ENCODE data around the gene RNF214.

The RNF214 gene

DNA sequence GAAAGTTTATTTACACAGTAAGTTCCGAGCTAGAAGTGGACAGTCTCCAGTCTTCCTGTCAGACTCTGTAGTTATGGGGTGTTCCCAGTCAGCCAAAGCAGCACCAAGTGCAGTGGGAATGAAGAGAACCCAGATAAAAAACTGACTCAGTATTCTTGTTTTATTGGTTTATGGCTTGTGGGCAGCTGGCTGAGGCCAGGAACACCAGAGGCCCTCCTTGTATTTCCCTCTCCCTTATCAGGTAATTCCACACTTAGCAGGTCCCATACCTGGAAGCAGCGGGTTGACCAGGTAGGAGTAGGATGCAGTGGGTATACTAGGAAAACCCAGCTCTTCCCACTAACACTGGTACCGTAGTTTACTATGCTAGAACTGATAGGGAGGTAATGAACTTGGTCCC, 55.2 kb downstream of the RNF214 start:
- no peaks in the 10 kb centered on the region for H3K9me3 ChIP-seq (ENCODE audit: control insufficient read depth, insufficient read depth, low read length)
- H3K36me3 ChIP-seq (ENCODE audit: insufficient read depth, low read length), result peaks cover 10% of the 10 kb centered on the region
- no peak overlapping the region for H3K9ac ChIP-seq (ENCODE audit: low read depth, low read length)
- no peaks in the 10 kb centered on the region for H3K4me1 ChIP-seq (ENCODE audit: insufficient read depth, low read length)

DNA sequence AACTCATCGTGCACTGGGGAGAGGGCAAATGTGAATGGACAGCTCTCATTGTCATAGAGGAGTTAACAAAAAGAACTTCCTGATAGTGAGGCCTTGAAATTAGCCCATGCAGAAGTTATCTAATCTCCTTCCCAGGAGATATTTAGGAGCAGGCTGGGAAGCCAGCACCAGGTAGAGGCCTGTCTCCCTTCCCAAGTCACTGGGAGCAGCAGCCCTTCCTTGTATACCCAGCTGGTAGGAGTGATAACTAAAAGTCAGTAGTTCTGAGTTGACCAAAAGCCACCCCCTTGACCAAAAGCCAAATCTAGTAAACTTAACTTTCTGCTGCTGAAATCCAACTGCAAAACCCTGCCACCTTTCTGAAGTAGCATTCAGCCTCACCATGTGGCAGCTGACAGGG, 57.3 kb downstream of the RNF214 start:
- H3K36me3 ChIP-seq (ENCODE audit: insufficient read depth, low read length), result peaks cover 13% of the 10 kb centered on the region
- H3K4me1 ChIP-seq (ENCODE audit: insufficient read depth, low read length), result no peaks in the 10 kb centered on the region
- H3K9me3 ChIP-seq (ENCODE audit: control insufficient read depth, insufficient read depth, low read length), result no peaks in the 10 kb centered on the region
- no peak overlapping the region for H3K9ac ChIP-seq (ENCODE audit: low read depth, low read length)

DNA sequence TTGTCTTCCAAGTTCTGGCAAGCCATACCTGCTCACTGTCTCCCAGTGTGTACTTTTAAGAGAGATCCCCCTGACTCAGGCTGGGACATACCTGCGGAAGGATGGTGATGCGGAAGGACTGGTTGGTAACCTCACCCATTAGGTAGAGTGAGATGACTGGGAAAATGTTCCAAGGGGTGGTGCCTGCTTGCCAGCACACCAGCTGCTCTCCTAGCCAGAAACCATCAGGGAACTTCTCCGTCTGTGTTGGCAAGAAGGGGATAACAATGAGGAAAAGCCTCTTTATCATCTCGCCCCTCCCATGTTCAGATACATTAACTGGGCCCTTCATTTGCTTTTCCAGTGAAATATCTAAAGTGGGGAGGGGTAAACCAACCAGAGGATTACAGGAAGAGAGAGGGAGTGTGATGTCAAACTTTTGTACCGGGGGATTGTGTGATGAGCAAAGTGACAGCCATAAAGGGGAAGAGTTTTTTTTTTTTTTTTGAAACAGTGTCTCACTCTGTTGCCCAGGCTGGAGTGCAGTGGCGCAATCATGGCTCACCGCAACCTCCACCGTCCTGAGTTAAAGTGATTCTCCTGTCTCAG, 58.4 kb downstream of the RNF214 start, which contains the start of gene BACE1-AS:
TSS of gene BACE1-AS (plus strand) at position 538 of the 588 bp plus-strand sequence.
- H3K9me3 ChIP-seq (ENCODE audit: control insufficient read depth, insufficient read depth, low read length), result no peaks in the 10 kb centered on the region
- peaks cover 13% of the 10 kb centered on the region for H3K36me3 ChIP-seq (ENCODE audit: insufficient read depth, low read length)
- H3K9ac ChIP-seq (ENCODE audit: low read depth, low read length), result no peak within 1 kb of the TSS
- H3K4me1 ChIP-seq (ENCODE audit: insufficient read depth, low read length), result no peaks in the 10 kb centered on the region

DNA sequence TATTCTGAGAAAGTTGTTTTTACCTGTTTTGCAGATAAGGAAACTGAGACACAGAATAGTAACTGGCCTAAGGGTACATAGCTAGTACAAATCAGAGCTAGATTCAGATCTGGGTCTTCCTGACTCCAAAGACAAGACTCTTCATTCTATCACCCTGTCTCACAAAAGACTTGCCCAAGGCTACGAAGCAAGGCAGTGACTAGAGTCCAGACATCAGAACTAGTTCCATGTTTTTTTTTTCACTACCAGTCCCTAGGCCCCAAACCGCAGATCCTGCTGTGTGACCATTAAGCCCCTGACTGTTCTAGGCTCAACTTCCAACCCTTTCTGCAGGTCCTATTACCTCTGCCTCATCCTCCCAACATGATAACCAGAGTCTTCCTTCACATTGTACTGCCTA, 60.1 kb downstream of the RNF214 start:
- H3K9ac ChIP-seq (ENCODE audit: low read depth, low read length), result no peak overlapping the region
- no peaks in the 10 kb centered on the region for H3K9me3 ChIP-seq (ENCODE audit: control insufficient read depth, insufficient read depth, low read length)
- H3K36me3 ChIP-seq (ENCODE audit: insufficient read depth, low read length), result peaks cover 13% of the 10 kb centered on the region
- no peaks in the 10 kb centered on the region for H3K4me1 ChIP-seq (ENCODE audit: insufficient read depth, low read length)

DNA sequence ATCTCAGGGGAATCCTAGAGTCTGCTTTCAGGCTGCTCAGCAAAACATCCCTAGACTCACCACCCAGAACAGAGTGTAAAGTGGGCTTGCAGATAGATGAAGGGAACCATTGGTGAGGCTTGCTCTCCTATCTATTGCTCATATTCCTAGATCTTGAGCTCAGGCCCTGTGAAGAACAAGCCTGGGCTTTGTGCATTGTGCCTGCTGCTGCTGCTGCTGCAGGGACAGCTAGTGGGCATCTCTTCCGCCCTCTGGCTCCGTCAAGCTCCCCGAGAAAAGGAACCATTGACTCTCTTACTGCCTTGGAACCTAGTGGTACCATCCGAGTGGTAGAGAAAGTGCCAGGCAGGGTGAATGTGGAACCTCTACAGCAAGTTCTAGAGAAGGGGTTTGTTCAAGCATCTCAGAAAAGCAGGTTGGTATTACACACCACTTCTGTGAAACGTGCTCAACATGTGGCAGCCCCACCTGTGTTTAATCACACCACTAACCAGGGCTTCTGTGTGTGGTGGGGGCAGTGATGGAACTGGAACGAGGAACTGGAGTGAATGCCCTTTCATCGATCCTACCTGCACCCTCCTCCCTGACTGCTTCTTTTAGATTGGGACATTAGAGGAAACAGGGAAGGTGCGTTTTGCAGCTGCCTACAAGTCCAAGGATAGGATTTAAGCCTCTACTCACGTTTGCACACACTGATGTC, 63.1 kb downstream of the RNF214 start:
- peaks cover 7% of the 10 kb centered on the region for H3K36me3 ChIP-seq (ENCODE audit: insufficient read depth, low read length)

DNA sequence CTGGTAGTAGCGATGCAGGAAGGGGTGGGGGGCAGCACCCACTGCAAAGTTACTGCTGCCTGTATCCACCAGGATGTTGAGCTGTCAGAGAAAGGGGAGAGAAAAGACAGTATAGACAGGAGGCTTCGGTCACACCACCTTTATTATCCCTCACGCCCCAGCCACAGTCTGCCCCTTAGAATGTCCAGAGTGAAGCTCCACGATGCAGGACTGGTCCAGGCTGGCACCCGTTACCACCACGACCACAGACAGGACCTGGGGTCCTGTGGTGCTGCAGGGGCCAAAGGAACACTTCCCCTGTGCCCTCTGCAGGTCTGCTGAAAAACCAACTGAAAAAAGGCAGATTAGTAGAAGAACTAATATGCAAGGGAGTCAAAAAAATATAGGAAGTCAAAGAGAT, 64.4 kb downstream of the RNF214 start:
- H3K36me3 ChIP-seq (ENCODE audit: insufficient read depth, low read length), result peaks cover 3% of the 10 kb centered on the region; the same call in 1 of the 2 replicates
- H3K4me1 ChIP-seq (ENCODE audit: insufficient read depth, low read length), result peaks cover 20% of the 10 kb centered on the region

More for the DNA sequence above, 63.1 kb downstream of the RNF214 start:
- Histone ChIP-seq H3K9ac (ENCODE audit: low read depth, low read length) (no peak overlapping the region), H3K9me3 (ENCODE audit: control insufficient read depth, insufficient read depth, low read length) (no peaks in the 10 kb centered on the region), H3K4me1 (ENCODE audit: insufficient read depth, low read length) (peaks cover 15% of the 10 kb centered on the region)

DNA sequence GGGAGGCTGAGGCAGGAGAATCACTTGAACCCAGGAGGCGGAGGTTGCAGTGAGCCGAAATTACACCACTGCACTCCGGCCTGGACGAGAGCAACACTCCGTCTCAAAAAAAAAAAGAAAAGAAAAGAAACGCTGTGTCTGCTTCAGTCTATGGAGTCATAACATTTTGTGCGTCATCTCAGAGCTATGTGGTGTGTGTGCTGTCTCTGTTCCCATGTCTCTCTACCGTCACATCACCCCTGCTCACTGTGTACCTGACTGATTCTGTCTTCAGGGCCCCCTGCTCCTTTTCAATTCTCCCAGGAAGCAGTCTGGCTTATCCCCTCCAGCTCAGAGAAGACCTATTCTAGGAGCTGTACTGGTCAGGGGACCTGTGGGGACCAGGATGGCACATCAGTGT, 65.7 kb downstream of the RNF214 start:
- peaks cover 3% of the 10 kb centered on the region; the same call in 1 of the 2 replicates for H3K36me3 ChIP-seq (ENCODE audit: insufficient read depth, low read length)
- H3K9ac ChIP-seq (ENCODE audit: low read depth, low read length), result no peak overlapping the region
- no peaks in the 10 kb centered on the region for H3K9me3 ChIP-seq (ENCODE audit: control insufficient read depth, insufficient read depth, low read length)
- H3K4me1 ChIP-seq (ENCODE audit: insufficient read depth, low read length), result peaks cover 24% of the 10 kb centered on the region

More for the DNA sequence above, 64.4 kb downstream of the RNF214 start:
- no peaks in the 10 kb centered on the region for H3K9me3 ChIP-seq (ENCODE audit: control insufficient read depth, insufficient read depth, low read length)
- no peak overlapping the region for H3K9ac ChIP-seq (ENCODE audit: low read depth, low read length)

DNA sequence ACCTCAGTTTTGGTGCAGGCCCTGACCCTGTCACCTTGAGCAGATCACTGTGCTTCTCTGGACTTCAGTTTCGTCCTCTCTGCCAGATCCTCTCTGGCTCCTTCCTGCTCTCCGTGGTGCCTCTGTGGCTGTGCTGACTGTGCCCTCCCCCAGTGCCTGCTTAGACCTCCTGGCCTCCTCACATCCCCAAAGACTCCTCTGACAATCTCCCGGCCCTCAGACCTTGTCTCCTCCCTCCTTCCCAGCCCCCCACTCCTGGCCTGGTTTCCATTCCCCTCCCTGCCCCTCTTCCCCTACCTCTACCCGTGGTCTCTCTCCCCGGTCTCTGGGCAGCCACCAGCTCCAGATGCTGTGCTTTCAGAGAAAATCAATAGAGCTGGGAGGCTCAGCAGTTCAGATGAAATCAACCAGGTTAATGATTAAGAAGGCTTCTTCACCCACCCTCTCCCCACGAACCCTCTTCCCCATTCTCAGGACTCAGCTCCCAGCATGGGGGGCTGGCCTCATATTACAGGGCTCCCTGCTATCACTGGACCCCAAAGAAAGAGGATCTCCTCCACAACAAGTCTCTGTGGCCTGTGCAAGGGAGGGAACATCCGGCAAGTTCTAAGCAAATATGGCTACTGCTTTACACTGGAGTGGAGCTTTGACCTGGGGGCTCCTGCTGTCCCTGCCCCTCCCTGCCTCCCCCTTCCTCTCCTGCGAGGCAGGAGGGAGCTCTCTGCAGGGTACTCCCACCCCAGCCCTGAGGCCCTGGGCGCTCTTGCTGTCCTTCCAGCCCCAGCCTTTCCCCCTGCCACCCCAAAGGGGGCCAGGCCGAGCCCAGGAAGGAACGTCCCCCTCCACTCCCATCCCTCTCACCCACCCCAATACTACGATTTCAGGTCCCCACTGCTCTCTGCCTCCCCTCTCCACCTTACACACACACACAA, 67.1 kb downstream of the RNF214 start:
- Histone ChIP-seq H3K9ac (ENCODE audit: low read depth, low read length) (peak overlapping the region; percentile 34; the same call in 1 of the 2 replicates), H3K36me3 (ENCODE audit: insufficient read depth, low read length) (no peaks in the 10 kb centered on the region), H3K9me3 (ENCODE audit: control insufficient read depth, insufficient read depth, low read length) (no peaks in the 10 kb centered on the region), H3K4me1 (ENCODE audit: insufficient read depth, low read length) (peaks cover 38% of the 10 kb centered on the region)

DNA sequence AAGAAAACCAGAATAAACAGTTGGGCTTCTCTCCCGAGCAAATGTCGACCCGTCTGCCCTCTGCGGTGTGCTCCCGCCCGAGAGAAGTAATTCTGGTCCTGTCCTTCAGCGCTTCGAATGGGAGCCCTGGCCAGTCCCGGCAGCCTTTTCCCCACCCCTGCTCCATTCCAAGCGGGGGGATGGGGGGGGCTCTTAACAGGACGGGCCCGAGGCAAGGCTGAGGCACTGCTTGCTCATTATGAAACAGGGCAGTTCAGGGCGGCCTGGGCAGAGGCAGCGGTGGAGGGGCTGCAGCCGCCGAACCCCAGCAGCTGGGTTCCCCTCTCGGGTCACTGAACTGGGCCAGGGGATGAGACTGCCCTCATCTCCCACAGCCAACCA, 67.8 kb downstream of the RNF214 start:
- Histone ChIP-seq H3K9me3 (ENCODE audit: control insufficient read depth, insufficient read depth, low read length) (no peaks in the 10 kb centered on the region), H3K9ac (ENCODE audit: low read depth, low read length) (peak overlapping the region; percentile 34; the same call in 1 of the 2 replicates), H3K36me3 (ENCODE audit: insufficient read depth, low read length) (no peaks in the 10 kb centered on the region), H3K4me1 (ENCODE audit: insufficient read depth, low read length) (peaks cover 44% of the 10 kb centered on the region)

DNA sequence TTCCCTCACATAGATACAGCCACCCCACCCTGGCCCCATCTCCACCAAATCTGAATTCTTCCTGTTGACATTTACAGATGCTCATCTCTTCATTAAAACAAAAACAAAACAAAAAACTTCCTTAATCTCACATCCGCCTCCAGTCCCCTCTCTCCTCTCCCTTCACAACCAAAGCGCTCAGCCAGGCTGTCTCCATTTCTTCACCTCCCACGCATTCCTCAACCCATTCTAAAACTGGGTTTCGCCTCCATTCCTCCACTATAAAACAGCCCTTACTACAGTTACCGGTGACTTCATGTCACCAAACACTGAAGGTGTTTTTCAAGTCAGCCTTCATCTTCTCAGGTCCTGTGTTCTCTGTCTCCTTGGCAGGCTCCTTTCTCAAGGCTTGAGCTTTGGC, 68.3 kb downstream of the RNF214 start:
- no peaks in the 10 kb centered on the region for H3K9me3 ChIP-seq (ENCODE audit: control insufficient read depth, insufficient read depth, low read length)
- peaks cover 44% of the 10 kb centered on the region for H3K4me1 ChIP-seq (ENCODE audit: insufficient read depth, low read length)
- H3K9ac ChIP-seq (ENCODE audit: low read depth, low read length), result peak overlapping the region; percentile 34; the same call in 1 of the 2 replicates
- H3K36me3 ChIP-seq (ENCODE audit: insufficient read depth, low read length), result no peaks in the 10 kb centered on the region

DNA sequence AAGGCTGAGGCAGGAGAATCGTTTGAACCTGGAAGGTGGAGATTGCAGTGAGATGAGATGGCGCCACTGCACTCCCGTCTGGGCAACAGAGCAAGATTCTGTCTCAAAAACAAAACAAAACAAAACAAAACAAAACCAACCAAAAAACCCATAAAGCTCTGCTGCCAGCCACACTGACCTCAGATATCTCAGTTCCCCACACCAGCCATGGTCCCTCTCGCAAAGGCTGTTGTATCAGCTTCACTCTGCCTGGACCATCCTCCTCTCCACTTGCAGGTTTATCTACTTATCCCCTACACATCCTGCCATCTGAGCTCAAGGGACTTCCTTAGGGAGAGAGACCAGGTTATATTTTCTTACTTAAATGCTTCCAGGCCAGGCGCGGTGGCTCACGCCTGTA, 69.8 kb downstream of the RNF214 start:
- Histone ChIP-seq H3K4me1 (ENCODE audit: insufficient read depth, low read length) (peaks cover 44% of the 10 kb centered on the region), H3K9ac (ENCODE audit: low read depth, low read length) (no peak overlapping the region), H3K36me3 (ENCODE audit: insufficient read depth, low read length) (no peaks in the 10 kb centered on the region), H3K9me3 (ENCODE audit: control insufficient read depth, insufficient read depth, low read length) (no peaks in the 10 kb centered on the region)

DNA sequence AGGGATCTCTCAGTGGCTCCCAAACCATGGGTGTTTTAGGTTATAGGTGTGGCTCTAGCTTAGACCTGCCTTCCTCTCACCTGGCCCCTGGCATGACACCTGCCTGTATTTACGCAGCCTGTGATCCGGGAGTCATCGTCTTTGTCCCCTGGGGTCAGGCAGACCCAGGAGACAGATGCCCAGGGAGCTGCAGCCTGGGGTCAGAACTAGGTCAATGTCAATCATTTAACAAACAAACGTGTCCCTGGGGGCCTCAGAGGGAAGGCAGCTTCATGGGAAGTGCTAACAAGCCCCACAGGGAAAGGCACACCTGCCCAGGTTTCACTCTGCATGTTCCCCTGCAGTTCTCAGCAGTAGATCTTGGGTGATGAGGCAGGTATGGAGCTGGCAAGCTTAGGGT, 70.6 kb downstream of the RNF214 start:
- Histone ChIP-seq H3K9ac (ENCODE audit: low read depth, low read length) (no peak overlapping the region), H3K36me3 (ENCODE audit: insufficient read depth, low read length) (no peaks in the 10 kb centered on the region)

DNA sequence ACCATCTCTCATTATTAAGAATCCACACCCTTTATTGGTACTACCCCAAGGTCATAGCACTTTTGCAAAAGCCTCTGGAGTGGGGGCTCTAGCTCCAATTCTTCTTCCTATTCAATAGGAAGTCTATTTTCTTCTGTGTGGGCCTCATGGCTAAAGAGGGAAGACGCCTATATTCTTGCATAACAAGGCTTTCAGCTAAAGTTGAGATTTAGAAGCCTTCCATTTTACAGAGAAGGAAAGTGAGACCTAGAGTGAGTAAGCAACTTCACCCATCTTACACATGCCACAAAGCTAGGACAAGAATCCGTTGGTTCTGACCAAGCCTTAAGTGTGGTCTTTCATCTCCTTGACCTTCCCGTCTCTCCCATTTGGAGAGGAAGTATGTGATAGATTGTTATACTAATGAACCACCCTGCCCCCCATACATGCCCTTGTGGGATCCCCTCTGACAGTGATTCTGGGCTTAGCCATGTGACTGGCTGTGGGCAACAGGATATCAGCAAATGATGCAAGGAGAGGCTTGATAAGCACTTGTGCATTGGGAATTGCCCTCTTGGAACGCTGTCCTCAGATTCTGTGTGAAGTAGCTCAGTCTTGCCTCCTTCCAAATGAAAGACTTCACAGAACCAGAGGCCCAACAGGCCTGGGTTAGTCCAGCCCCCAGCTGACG, 71.3 kb downstream of the RNF214 start:
- Histone ChIP-seq H3K4me1 (ENCODE audit: insufficient read depth, low read length) (peaks cover 44% of the 10 kb centered on the region), H3K9me3 (ENCODE audit: control insufficient read depth, insufficient read depth, low read length) (no peaks in the 10 kb centered on the region), H3K36me3 (ENCODE audit: insufficient read depth, low read length) (no peaks in the 10 kb centered on the region), H3K9ac (ENCODE audit: low read depth, low read length) (no peak overlapping the region)

More for the DNA sequence above, 70.6 kb downstream of the RNF214 start:
- Histone ChIP-seq H3K9me3 (ENCODE audit: control insufficient read depth, insufficient read depth, low read length) (no peaks in the 10 kb centered on the region), H3K4me1 (ENCODE audit: insufficient read depth, low read length) (peaks cover 44% of the 10 kb centered on the region)

DNA sequence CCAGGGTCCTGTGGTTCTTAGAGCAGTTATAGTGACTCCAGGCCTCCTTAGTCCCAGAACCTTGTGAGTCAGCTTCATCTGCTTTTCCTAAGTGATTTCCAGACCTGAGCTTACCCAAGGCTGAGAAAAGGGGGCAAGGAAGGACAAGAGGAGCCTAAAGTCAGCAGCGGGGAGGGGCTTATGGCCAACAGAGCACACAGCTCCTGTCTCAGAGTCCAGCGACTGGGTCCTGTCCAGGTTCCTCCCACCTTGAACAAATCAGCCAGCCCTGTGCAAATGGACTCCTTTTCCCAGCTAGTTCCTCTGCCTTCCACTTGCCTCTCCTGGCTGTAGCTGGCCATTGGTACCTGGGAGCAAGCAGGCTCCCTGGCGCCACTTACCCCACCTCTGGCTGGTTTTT, 72.7 kb downstream of the RNF214 start:
- H3K4me1 ChIP-seq (ENCODE audit: insufficient read depth, low read length), result peaks cover 31% of the 10 kb centered on the region
- H3K9ac ChIP-seq (ENCODE audit: low read depth, low read length), result no peak overlapping the region
- no peaks in the 10 kb centered on the region for H3K9me3 ChIP-seq (ENCODE audit: control insufficient read depth, insufficient read depth, low read length)
- no peaks in the 10 kb centered on the region for H3K36me3 ChIP-seq (ENCODE audit: insufficient read depth, low read length)

Data from ES-I3 (cell line).